ENCODE data around the gene C16orf46.

GRCh38 chr16:81101702-81102101 is 24.7 kb upstream of the C16orf46 start:
- TF ChIP-seq POLR2A (IDR thresholded peaks at IDR 0.05), result no peak
- TF ChIP-seq, protein P1, sequence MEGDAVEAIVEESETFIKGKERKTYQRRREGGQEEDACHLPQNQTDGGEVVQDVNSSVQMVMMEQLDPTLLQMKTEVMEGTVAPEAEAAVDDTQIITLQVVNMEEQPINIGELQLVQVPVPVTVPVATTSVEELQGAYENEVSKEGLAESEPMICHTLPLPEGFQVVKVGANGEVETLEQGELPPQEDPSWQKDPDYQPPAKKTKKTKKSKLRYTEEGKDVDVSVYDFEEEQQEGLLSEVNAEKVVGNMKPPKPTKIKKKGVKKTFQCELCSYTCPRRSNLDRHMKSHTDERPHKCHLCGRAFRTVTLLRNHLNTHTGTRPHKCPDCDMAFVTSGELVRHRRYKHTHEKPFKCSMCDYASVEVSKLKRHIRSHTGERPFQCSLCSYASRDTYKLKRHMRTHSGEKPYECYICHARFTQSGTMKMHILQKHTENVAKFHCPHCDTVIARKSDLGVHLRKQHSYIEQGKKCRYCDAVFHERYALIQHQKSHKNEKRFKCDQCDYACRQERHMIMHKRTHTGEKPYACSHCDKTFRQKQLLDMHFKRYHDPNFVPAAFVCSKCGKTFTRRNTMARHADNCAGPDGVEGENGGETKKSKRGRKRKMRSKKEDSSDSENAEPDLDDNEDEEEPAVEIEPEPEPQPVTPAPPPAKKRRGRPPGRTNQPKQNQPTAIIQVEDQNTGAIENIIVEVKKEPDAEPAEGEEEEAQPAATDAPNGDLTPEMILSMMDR (IDR thresholded peaks at IDR 0.05), result no peak
- TF ChIP-seq EP300 (IDR thresholded peaks at IDR 0.05), result no peak

Data from ovary (tissue), 3 donors.